Measurements from ENCODE around the gene FOXO6.

DNA sequence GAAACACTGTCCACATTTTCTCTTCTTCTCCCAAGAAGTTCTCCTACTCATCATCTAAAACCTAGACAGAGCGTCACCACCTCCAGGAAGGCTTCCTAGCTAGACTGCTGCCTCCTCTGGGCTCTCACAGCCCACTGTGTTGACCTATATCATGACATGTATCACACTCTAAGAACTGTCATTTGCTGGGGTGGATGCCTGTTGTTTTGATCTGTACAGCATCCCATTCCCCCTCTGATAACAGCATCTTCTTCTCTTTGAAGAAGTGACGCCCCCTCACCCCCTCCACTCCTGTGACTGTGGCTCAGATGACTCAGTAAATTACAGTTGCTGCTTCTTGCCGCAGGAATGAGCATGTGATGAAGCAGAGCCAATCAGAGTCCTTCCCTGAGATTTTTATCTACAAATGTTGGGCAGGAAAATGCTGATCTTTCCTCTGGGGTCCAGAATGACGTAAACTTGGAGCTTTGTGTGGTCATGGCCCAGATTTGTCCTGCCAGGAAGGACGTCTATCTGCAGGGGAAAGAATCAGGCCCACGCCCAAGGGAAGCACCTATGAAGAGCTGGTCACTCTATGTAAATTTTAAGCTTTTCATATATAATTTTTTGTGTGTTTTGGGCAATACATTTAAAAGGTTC is 28.0 kb upstream of the FOXO6 start:
- TF ChIP-seq POLR2A (conservative IDR thresholded peaks at IDR 0.05) (no peak), CBX8 (IDR thresholded peaks at IDR 0.05; ENCODE audit: borderline replicate concordance, extremely low read depth, low read depth, low read length, poor library complexity, severe bottlenecking) (no peak), ZFP36 (IDR thresholded peaks at IDR 0.05; ENCODE audit: low read depth, low read length, partially characterized antibody) (peak; percentile 98), NEUROD1 (IDR thresholded peaks at IDR 0.05; ENCODE audit: borderline replicate concordance, low read depth, low read length, partially characterized antibody) (no peak), HNRNPK (IDR thresholded peaks at IDR 0.05; ENCODE audit: low read depth, low read length, poor library complexity, severe bottlenecking) (no peak), ZNF12 (CRISPR knock-in tag; IDR thresholded peaks at IDR 0.05) (no peak), ZKSCAN8 (CRISPR knock-in tag; IDR thresholded peaks at IDR 0.05) (no peak)
- TF ChIP-seq, protein P1, sequence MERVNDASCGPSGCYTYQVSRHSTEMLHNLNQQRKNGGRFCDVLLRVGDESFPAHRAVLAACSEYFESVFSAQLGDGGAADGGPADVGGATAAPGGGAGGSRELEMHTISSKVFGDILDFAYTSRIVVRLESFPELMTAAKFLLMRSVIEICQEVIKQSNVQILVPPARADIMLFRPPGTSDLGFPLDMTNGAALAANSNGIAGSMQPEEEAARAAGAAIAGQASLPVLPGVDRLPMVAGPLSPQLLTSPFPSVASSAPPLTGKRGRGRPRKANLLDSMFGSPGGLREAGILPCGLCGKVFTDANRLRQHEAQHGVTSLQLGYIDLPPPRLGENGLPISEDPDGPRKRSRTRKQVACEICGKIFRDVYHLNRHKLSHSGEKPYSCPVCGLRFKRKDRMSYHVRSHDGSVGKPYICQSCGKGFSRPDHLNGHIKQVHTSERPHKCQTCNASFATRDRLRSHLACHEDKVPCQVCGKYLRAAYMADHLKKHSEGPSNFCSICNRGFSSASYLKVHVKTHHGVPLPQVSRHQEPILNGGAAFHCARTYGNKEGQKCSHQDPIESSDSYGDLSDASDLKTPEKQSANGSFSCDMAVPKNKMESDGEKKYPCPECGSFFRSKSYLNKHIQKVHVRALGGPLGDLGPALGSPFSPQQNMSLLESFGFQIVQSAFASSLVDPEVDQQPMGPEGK (CRISPR knock-in tag; IDR thresholded peaks at IDR 0.05; ENCODE audit: borderline replicate concordance), result no peak
- TF ChIP-seq, protein P2, sequence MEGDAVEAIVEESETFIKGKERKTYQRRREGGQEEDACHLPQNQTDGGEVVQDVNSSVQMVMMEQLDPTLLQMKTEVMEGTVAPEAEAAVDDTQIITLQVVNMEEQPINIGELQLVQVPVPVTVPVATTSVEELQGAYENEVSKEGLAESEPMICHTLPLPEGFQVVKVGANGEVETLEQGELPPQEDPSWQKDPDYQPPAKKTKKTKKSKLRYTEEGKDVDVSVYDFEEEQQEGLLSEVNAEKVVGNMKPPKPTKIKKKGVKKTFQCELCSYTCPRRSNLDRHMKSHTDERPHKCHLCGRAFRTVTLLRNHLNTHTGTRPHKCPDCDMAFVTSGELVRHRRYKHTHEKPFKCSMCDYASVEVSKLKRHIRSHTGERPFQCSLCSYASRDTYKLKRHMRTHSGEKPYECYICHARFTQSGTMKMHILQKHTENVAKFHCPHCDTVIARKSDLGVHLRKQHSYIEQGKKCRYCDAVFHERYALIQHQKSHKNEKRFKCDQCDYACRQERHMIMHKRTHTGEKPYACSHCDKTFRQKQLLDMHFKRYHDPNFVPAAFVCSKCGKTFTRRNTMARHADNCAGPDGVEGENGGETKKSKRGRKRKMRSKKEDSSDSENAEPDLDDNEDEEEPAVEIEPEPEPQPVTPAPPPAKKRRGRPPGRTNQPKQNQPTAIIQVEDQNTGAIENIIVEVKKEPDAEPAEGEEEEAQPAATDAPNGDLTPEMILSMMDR (IDR thresholded peaks at IDR 0.05 in 2 of 3, conservative IDR thresholded peaks at IDR 0.05 in 1 of 3; ENCODE audit: insufficient read depth in 2 of 3, low read depth in 1 of 3, low read length in 3 of 3), result no peak

Data from K562 (cell line).